Pancreas (tissue), 10 donors: ENCODE data around the gene PIM3. TPM values are rescaled to one million over a fixed set of nuclear protein-coding genes. Genes with fewer than 3 reads are reported as not detected.

Source experiments
- ATAC-seq, 4 donors: fragments of 200-7000 bp; cut with Tn5 transposase; one replicate each; pipeline versions ENCODE4 v1.8.0 to v1.9.1; 2020; ENCODE audit warnings: mild to moderate bottlenecking in 4 of 4, moderate library complexity in 4 of 4
- DNase-seq, 6 donors: peaks; one replicate each; pipeline ENCODE4 v3.0.0-alpha.2; 2020
- FAIRE-seq: peaks from 2 replicates; lab custom pipeline; 2012; peaks lifted over from hg19 to GRCh38; lab: Jason Lieb, UNC
- H3K27ac ChIP-seq, 4 donors: fragments of 200-600 bp; sonication (generic); 1 replicate in 3 of 4; 2 replicates in 1 of 4; pipeline versions ENCODE4 v1.5.0 to v1.8.0; 2020
- H3K27me3 ChIP-seq, 4 donors: fragments of 200-600 bp; one replicate each; pipeline ENCODE4 v1.8.0; 2021
- H3K36me3 ChIP-seq, 3 donors: fragments of 200-600 bp; sonication (generic) in 1 of 3; one replicate each; pipeline versions ENCODE4 v1.5.0 to v1.8.0; 2020 to 2021
- H3K4me1 ChIP-seq, 3 donors: fragments of 200-600 bp; one replicate each; pipeline ENCODE4 v1.8.0; 2021
- H3K4me3 ChIP-seq, 4 donors: fragments of 200-600 bp; sonication (generic) in 2 of 4; one replicate each; pipeline versions ENCODE4 v1.5.0 to v1.8.0; 2020 to 2021
- H3K9me3 ChIP-seq, 4 donors: fragments of 200-600 bp; one replicate each; pipeline ENCODE4 v1.8.0; 2021
- WGBS, 2 donors: extraction: QIAGEN DNeasy Blood & Tissue Kit; methylation state at CpG; one replicate each; pipeline ENCODE4 v1.1.7; 2013; 5-methylcytosine and 5-hydroxymethylcytosine counted together
- intact Hi-C, 3 donors: fragments of 100-400 bp; cut with DNase I; formaldehyde crosslinking; loops; one replicate each; pipeline versions ENCODE4 v1.11.1 to v1.14.2; 2022
- polyA plus RNA-seq, 2 donors: library from polyadenylated mRNA; stranded (reverse); fragments of 200-250 nt; gene quantifications; one replicate each; pipeline ENCODE4 v1.2.3, GENCODE V29; 2013
- total RNA-seq, 6 donors: library from RNA; stranded (reverse); fragmentation: NEBNext Ultra II Directional in 4 of 6; extraction: Animal tissue kit (Norgen Biotek cat#: 25700) in 4 of 6; gene quantifications; one replicate each; pipeline versions ENCODE4 v1.2.1 to v1.2.4, GENCODE V29; 2021 to 2023
- TF ChIP-seq, protein P1 (sequence below), 4 donors: fragments of 200-600 bp; sonication (generic) in 3 of 4; IDR thresholded peaks; one replicate each; pipeline versions ENCODE4 v1.5.0 to v1.8.0; 2021; ENCODE audit warnings: antibody characterized with exemption in 4 of 4
- donor health status: healthy with polysubstance abuse.
- donor health status: DM: no; HTN: no; CAD: no; lungs with moderate emphysema.
- donor health status: DM: no; HTN: no; CAD: no.
- donor health status: control.
- donor health status: control.
- donor health status: Bipolar disorder and iron deficiency.
- donor health status: DM: yes; HTN: yes; CAD: no.
- donor health status: DM: no; HTN: no; CAD: no.
- donor health status: DM: no; HTN: no; CAD: no.
- donor health status: DM: yes; HTN: yes; CAD: no.

The PIM3 gene
- total and polyA plus RNA-seq, 8 donors = 25.8 to 90.1 (median 39.9) TPM

DNA sequence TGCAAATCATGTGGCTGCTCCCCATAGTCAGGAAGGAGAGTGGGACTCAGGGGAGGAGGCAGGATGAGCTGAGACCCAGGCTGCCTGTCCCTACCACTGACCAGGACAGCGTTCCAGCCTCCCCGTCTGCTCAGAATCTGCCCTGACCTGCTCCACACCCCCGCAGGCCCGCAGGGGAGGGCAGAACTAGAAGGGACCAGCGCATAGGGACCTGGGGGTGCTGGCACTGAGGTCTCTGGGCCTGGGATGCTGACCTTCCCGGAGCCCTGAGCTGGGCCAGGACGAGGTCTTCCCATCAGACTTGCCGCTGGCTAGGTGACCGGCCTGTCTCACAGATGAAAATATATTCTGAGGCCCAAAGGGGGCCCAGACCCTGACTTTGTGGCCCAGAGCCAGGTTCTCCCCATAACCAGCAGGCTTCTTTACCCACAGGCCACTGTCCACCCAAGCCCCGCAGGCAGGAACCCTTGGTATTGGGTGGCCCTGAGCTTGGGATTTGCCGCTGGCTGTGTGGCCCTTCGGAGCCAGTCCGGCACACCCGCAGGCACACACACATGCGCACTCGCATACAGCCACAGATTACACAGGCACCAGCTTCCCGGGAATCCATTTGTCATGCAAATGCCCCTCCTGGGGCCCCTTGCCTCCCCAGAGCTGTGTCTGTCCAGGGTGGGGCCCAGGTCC lies 13.8 kb upstream of the PIM3 start:
- intact Hi-C loops = no loop called here
- peak in 2 of 6 donors; percentile 43 to 51 for DNase-seq
- H3K27ac ChIP-seq = peak overlapping the region; percentile 86 to 99 (median 98)
- 75 to 82% methylated on average over 17 of the region's 17 CpGs for WGBS, 2 donors
- peak overlapping the region in 3 of 4 donors; percentile 40 to 55 (median 49) for H3K4me3 ChIP-seq
- TF ChIP-seq, protein P1, sequence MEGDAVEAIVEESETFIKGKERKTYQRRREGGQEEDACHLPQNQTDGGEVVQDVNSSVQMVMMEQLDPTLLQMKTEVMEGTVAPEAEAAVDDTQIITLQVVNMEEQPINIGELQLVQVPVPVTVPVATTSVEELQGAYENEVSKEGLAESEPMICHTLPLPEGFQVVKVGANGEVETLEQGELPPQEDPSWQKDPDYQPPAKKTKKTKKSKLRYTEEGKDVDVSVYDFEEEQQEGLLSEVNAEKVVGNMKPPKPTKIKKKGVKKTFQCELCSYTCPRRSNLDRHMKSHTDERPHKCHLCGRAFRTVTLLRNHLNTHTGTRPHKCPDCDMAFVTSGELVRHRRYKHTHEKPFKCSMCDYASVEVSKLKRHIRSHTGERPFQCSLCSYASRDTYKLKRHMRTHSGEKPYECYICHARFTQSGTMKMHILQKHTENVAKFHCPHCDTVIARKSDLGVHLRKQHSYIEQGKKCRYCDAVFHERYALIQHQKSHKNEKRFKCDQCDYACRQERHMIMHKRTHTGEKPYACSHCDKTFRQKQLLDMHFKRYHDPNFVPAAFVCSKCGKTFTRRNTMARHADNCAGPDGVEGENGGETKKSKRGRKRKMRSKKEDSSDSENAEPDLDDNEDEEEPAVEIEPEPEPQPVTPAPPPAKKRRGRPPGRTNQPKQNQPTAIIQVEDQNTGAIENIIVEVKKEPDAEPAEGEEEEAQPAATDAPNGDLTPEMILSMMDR (IDR thresholded peaks at IDR 0.05) = no peak
- no peaks in the 10 kb centered on the region for H3K27me3 ChIP-seq
- H3K36me3 ChIP-seq = no peaks in the 10 kb centered on the region
- ATAC-seq = no peak
- no peaks in the 10 kb centered on the region for H3K9me3 ChIP-seq
- no peak for FAIRE-seq
- peaks cover 33 to 38% (median 37%) of the 10 kb centered on the region in 3 donors for H3K4me1 ChIP-seq

DNA sequence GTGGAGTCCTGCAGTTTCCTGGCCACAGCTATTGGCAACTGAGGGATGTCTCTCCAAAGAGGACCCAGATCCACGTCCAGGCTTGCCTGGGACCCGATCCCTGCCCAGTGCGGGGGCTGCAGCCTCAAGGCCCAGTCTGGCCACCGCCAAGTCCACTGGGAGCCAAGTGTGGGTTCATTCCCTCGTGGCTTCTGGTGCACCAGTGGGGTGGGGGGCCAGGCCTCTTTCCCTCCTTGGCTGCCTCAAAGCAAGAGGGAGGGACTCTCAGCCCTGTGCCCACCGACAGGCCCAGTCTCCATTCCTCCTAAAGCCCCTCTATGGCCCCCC lies 13.3 kb upstream of the PIM3 start:
- FAIRE-seq (no peak), DNase-seq (no peak), ATAC-seq (no peak)
- TF ChIP-seq, protein P1 (IDR thresholded peaks at IDR 0.05) = no peak
- no peaks in the 10 kb centered on the region for H3K36me3 ChIP-seq
- H3K27me3 ChIP-seq = no peaks in the 10 kb centered on the region
- H3K9me3 ChIP-seq = no peaks in the 10 kb centered on the region
- intact Hi-C loops = no loop called here
- H3K4me1 ChIP-seq = peaks cover 38 to 43% (median 42%) of the 10 kb centered on the region in 3 donors
- peak overlapping the region; percentile 86 to 99 (median 98) for H3K27ac ChIP-seq
- 69 to 77% methylated on average over 6 of the region's 6 CpGs for WGBS, 2 donors
- peak overlapping the region in 3 of 4 donors; percentile 40 to 55 (median 49) for H3K4me3 ChIP-seq

DNA sequence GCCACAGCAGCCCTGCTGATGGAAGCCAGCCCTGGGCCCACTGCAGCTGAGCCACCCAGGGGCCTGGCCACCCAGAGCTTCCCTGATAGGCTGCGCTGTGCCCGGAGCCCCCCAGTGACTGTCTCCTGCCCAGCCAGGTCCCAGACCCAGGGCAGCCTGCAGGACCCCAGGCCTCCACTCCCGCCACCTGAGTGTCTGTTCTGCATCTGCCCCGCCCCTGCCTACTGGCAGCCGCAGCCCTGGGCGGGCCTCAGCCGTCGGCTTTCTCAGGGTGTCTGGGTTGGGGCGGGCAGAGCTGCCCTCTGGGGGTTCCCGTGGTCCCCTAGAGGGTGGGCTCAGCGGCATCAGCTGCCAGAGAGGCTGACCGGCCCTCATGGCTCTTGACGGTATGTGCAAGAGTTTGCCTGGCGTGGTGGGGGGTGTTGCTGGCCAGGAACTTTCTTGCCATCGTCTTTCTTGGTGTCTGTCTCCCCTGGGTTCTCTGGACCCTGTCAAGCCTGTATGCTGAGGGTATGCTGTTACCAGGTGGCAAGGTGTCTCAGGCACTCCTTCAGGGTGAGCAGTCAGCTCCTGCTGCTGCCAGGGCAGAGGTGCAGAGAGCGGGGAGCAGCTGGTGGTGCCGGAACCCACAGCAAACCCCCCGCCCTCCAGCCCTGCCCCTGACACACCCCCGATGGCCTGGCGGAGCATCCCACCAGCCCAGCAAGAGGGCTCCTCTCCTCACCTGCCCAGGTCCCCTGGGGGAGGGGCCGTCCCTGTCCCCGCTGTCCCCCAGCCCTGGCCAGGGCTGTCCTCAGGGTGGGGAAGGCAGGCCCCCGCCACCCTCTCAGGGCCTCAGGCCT lies 12.2 kb upstream of the PIM3 start:
- TF ChIP-seq, protein P1 (IDR thresholded peaks at IDR 0.05) = no peak
- Histone ChIP-seq H3K4me3 (peak overlapping the region; percentile 1 to 55 (median 44)), H3K27me3 (no peaks in the 10 kb centered on the region), H3K36me3 (no peaks in the 10 kb centered on the region), H3K4me1 (peaks cover 49 to 54% (median 52%) of the 10 kb centered on the region in 3 donors), H3K9me3 (no peaks in the 10 kb centered on the region), H3K27ac (peak overlapping the region; percentile 86 to 99 (median 98))
- DNase-seq (peak in 3 of 6 donors; percentile 66 to 81 (median 70)), ATAC-seq (peak; percentile 6 to 16 (median 8)), FAIRE-seq (no peak)
- WGBS, 2 donors = 24 to 27% methylated on average over 23 of the region's 23 CpGs
- intact Hi-C loops = no loop called here

DNA sequence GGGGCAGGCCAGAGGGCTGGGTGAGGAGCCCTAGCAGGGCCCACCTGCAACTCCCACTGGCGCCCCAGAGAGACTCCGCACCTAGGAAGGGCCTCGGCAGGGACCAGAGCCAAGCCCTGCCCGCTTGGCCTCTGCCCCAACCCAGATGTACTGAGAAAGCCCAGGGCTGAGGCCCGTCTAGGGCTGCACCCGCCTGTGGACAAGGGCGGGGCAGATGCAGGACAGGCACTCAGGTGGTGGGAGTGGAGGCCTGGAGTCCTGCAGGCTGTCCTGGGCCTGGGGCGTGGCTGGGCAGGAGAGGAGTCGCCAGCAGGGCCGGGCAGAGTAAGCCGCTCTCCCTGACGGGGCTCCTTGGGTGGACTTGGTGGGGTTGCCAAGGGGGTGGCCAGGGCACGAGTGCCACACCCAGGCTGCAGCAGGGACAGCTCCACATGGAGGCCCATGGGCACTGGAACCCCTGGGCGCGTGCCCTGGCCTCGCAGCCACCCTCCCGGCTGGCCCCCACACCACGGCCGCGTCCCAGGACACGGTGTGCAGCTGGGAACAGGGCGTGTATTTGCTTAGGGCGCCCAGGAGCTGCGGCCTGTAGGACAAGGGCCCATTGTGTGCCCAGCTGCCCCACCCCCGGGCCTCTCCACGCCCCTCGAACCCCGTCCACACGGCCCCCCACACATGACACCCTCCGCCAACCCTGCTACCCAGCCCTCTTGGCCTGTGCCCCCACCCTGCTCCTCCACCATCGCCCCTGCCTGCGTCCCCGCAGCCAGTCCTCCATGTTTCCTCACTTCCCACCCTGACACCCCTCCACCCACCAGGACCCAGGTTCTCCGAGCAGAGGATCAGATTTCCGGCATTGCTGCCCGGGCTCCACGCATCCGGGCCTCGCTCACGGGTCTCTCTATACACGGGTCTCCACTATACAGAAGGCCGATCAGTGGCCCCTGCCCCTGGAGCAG lies 11.3 kb upstream of the PIM3 start:
- Histone ChIP-seq H3K4me3 (peak overlapping the region; percentile 1 to 55 (median 44)), H3K36me3 (no peaks in the 10 kb centered on the region), H3K4me1 (peaks cover 58 to 63% (median 61%) of the 10 kb centered on the region in 3 donors), H3K27ac (peak overlapping the region; percentile 86 to 99 (median 98)), H3K9me3 (no peaks in the 10 kb centered on the region), H3K27me3 (no peaks in the 10 kb centered on the region)
- 29 to 33% methylated on average over 29 to 42 of the region's 42 CpGs for whole genome bisulfite sequencing, 2 donors
- DNase-seq (peak; percentile 87 to 98 (median 95)), ATAC-seq (peak; percentile 52 to 63 (median 61)), FAIRE-seq (no peak)
- intact Hi-C loops = no loop called here
- TF ChIP-seq, protein P1 (IDR thresholded peaks at IDR 0.05) = no peak
